IPS-NIHi11 (cell line): ENCODE data around the gene ATRNL1.
"Not testable (repeated sequence)": the region's sequence is repeated elsewhere in the genome, so short reads cannot be mapped to it uniquely, and the experiment has no call there.

ENCODE experiments used
- DNase-seq: peaks from one replicate; pipeline ENCODE4 v3.0.0; 2012; ENCODE audit warnings: mixed read lengths, low spot score

The ATRNL1 gene

DNA sequence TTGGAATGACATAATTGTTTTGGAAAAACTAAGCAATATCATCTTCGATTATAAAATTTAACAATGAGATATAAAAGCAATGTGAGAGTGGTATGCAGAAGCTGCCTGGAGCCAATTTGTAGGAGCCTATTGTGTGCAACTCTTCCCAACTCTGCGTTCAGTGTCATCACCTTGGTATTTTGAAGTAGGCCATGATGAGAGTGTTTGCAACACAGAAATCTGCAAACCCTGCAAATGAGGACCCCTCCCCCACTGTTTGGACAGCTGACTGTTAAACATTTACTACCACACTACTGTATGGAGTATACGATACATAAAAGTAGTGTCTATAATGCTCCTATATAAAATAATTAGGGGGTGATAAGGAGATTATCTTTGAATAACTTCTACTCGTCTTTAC lies 531.3 kb downstream of the ATRNL1 start:
- DNase-seq: peak; percentile 8

DNA sequence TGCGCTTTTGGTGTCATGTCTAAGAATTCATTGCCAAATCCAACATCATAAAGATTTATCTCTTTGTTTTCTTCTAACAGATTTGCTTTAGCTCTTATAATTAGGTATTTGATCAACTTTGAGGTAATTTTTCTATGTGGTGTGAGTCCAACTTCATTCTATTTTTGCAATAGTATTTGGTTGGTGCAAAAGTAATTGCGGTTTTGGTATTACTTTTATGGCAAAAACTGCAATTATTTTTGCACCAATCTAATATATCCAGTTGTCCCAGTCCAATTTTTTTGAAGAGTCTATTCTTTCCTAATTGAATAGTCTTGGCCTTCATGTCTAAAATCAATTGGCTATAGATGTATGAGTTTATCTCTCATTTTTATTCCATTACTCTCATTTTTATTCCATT lies 535.5 kb downstream of the ATRNL1 start:
- no peak for DNase-seq

DNA sequence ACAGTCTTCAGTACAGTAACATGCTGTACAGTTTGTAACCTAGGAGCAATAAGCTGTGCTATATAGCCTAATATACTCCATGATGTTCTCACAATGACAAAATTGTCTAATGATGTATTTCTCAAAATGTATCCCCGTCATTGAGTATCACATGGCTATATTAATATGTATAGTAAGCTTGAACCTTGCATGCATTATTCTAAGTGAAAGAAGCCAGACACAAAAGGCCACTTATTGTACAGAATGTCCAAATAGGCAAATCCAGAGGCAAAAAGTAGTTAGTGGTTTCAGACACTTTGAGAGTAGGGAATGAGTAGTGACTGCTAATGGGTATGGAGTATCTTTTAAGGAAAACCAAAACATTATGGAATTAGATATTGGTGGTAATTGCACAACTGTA lies 545.1 kb downstream of the ATRNL1 start:
- DNase-seq: no peak

GRCh38 chr10:115649217-115649616 lies 556.1 kb downstream of the ATRNL1 start:
- no peak for DNase-seq

GRCh38 chr10:115653473-115653872 lies 560.3 kb downstream of the ATRNL1 start:
- DNase-seq: no peak

- no peak for DNase-seq
Measured at GRCh38 chr10:115654961-115655360, 561.8 kb downstream of the ATRNL1 start.

DNA sequence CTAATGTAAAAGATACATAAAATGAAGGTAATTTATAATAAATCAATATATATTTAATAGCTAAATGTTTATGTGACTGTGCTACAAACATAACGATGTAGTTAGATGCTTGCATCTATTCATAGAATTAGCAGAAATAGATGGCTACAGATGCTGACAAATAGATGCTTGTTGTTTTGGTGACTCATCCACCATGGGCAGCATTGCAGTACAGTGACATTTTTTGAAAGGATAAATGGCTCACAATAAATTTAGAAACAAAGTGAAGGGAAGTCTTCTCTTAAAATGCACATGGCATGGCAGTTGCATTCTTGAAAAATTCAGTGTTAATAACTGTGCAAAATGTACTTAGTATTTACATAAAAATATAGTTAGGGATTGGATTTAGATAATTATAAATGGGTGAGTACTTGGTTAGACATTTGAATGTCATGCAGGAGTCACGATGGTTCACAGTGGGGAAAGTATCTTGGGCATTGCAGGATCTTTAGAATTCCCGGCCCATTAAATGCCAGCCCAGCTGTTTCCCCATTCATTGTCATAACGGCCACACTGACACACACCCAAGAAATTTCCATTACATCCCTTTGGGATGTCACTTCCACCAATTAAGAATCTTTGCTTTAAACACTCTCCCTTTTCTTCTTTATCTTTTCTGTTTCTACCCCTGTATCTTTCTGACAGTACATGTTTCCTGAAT lies 564.1 kb downstream of the ATRNL1 start:
- DNase-seq: no peak

- DNase-seq: no peak
Measured at GRCh38 chr10:115659616-115660015, 566.5 kb downstream of the ATRNL1 start.

- no peak for DNase-seq
Measured at GRCh38 chr10:115660391-115660790, 567.2 kb downstream of the ATRNL1 start.

DNA sequence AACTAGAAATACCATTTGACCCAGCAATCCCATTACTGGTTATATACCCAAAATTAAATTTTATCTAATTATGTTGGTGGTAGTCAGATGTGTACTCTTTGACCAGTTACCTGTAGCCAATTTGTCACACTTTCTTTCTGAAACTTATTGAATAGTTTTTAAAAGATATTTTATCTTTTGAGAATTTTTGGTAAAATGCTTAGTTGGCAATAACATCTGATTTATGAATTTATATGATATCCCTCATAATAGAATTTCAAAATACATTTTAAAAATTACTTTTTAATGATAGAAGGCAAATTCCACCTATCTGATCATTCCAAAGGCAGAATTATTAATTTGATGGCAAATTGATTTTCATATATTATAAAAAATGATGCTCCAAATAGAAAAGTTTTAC lies 569.3 kb downstream of the ATRNL1 start:
- no peak for DNase-seq

DNA sequence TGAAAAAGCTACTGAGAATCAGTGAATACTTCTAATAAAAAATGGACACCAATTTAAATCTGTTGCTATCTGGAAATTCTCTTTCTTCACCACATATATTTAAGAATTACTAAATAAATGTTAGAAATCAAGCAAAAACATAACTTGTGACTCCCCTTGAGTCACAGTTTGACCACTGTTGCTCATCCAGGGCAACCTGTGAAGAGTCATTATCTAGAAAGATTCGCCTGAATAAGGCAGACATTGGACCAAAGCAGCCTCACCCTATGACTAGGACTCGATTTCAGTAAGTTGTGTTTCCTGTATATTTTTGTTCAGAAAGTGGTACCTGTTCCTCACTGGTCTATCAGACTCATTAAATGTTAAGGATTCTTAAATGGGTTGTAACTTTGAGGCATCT lies 572.4 kb downstream of the ATRNL1 start:
- DNase-seq: no peak

DNA sequence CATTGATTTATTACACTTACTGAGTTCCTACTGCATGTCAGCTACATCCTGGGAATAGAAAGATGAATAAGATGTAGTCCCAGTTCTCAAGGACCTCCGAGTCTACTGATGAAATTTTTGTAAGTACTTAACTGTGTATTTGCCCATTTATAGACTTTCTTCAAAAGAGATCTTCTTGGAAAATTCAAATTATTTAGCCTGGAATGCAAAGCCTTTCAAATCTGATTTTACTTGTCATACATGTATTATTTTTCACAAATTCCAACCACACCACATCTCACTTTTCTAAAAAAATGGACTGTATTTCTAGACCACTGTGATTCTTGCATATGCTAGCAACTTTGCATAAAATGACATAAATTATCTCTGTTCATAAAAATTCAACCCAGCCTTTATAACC lies 581.3 kb downstream of the ATRNL1 start:
- DNase-seq: no peak

DNA sequence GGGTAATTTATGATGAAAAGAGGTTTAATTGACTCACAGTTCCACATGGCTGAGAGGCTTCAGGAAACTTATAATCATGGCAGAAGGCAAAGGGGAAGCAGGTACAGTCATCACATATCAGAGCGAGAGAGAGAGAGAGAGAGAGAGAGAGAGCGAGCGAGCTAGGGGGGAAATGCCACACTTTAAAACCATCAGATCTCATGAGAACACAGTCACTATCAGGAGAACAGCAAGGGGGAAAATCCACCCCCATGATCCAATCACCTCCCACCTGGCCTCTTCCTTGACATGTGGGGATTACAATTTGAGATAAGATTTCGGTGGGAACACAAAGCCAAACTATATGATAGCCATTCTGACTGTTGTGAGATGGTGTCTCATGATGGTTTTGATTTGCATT lies 603.6 kb downstream of the ATRNL1 start:
- DNase-seq: no peak

GRCh38 chr10:115706026-115706425 lies 612.9 kb downstream of the ATRNL1 start:
- DNase-seq: no peak

DNA sequence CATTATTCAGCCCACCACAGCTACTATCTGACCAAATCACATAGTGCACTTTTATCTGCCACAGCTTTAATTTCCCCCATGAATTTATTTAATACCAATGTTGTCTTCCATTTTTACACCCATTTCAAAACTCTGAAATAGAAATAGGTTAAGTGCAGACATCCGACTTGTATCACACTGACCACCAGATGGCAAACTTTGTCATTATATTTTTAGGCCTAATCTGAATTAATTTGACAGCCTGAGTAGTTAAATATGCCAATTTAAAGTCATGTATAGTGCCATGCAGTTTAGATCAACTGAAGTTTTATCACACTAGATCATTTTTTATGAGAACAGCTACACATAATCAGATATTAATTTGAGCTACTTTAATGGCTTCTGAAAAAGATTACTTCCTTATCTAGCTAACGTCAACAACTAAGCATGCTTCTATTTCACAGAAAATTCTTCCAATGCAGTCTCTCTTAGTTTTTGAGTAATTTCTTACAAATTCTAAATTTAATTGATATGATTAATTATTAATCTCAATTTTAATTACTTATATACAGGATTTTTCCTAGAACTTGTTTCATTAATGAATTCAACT lies 613.4 kb downstream of the ATRNL1 start:
- DNase-seq: no peak

DNA sequence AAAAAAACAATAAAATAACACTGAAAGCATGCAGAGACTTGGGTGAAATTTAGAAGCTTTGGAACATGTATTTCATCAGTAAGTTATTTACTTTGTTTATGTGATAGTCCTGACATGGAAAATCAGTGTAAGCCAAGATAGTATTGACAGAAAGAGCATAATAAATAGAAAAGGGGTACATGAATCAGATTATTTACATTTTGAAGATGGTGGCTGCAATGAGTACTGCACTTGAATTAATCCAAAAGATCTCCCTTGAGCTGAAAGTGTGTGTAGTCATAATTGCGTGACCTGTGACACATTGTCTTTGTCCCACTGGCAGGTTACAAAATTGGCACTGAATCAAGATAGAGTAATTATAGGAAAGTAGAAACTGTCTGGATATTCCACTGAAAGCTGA lies 617.0 kb downstream of the ATRNL1 start:
- no peak for DNase-seq

- DNase-seq: no peak
Measured at GRCh38 chr10:115711306-115711705, 618.1 kb downstream of the ATRNL1 start.

GRCh38 chr10:115720121-115720520 lies 627.0 kb downstream of the ATRNL1 start:
- no peak for DNase-seq

DNA sequence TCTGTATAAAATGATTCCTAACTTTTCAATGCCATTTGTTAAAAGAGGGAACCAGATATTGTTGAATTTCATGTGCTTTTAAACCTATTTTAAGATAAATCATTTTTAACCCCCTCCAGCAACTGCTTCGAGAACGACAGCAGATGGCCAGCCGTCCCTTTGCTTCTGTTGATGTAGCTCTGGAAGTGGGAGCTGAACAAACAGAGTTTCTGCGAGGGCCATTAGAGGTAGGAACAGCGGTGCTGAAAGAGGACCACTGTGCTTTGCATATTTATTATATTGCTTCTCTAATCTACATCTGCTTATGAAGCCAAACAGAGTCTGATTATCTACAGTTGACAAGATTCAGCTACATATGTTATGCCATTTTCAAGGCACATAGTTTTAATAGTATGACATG lies 634.0 kb downstream of the ATRNL1 start:
- no peak for DNase-seq

- no peak for DNase-seq
Measured at GRCh38 chr10:115744089-115744488, 650.9 kb downstream of the ATRNL1 start.

DNA sequence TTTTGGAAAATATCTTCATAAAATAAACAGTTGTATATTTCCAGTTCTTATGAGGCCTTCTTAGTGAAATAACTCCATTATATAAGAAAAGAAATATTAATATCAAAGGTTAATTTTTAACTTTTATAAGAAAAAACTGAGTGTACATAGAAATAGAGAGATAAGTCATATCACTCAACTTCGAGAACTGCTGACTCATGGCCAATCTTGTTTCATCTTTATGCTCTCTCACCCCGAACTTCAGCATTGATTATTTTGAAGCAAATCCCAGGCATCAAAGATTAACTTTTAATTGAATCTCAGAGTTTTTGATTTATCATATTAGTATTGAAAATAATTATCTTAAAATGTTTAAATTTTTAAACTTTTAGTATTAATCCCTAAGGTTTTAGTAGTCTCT lies 652.8 kb downstream of the ATRNL1 start:
- DNase-seq: no peak

GRCh38 chr10:115747811-115748210 lies 654.6 kb downstream of the ATRNL1 start:
- DNase-seq: no peak

DNA sequence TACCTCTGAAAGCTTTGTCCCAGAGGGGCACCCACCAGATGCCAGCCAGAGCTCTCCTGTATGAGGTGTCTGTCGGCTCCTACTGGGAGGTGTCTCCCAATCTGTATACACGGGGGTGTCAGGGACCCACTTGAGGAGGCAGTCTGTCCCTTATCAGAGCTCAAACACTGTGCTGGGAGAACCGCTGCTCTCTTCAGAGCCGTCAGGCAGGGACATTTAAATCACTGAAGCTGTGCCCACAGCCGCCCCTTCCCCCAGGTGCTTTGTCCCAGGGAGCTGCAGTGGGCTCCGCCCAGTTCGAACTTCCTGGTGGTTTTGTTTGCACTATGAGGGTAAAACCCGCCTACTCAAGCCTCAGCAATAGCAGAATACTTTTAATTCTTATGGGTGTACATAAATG lies 665.3 kb downstream of the ATRNL1 start:
- not testable (repeated sequence) for DNase-seq

GRCh38 chr10:115760131-115760530 lies 667.0 kb downstream of the ATRNL1 start:
- no peak for DNase-seq
